GM12878 (cell line): ENCODE measurements around the gene RGS14. TPM values are rescaled to one million over a fixed set of nuclear protein-coding genes. Genes with fewer than 3 reads are reported as not detected.

Experiments
- ATAC-seq: fragments of 200-7000 bp; cut with Tn5 transposase; 3 replicates; pipeline ENCODE4 v1.9.1; 2020; ENCODE audit warnings: mild to moderate bottlenecking, moderate library complexity
- BruUV-seq: library from RNA; stranded (reverse); fragments of 400-500 nt; replicated peaks from 2 replicates; lab custom pipeline; 2021; lab: Mats Ljungman, UMichigan
- CTCF ChIA-PET: fragments of 300-600 bp; sonication (Branson Sonifier 250); formaldehyde crosslinking; extraction: SDS; loops from one replicate; lab custom pipeline; 2021; ENCODE audit warnings: inconsistent platforms; lab: Yijun Ruan, JAX
- POLR2A ChIA-PET: fragments of 350-600 bp; formaldehyde crosslinking; extraction: SDS; loops from one replicate; lab custom pipeline; 2021; ENCODE audit warnings: inconsistent platforms; lab: Charles Lee
- RAD21 ChIA-PET: fragments of 300-600 bp; sonication (Branson Sonifier 250); formaldehyde crosslinking; loops from one replicate; lab custom pipeline; 2023; ENCODE audit warnings: antibody characterized with exemption; ENCODE audit not compliant: unreplicated experiment; lab: Charles Lee
- SMC1A ChIA-PET: fragments of 300-600 bp; sonication (Branson Sonifier 250); formaldehyde crosslinking; loops from one replicate; lab custom pipeline; 2023; ENCODE audit not compliant: unreplicated experiment, uncharacterized antibody; lab: Charles Lee
- DNase-seq: peaks from one replicate; pipeline ENCODE4 v3.0.0-alpha.2; 2011; ENCODE audit warnings: low read depth, low spot score
- FAIRE-seq: peaks from 3 replicates; lab custom pipeline; 2011; peaks lifted over from hg19 to GRCh38; lab: Jason Lieb, UNC
- H2AFZ ChIP-seq: 2 replicates; pipeline ENCODE4 v1.6.0; 2011; ENCODE audit warnings: low read depth, low read length, control low read depth; ENCODE audit not compliant: control insufficient read depth
- H3K27ac ChIP-seq: 2 replicates; pipeline ENCODE4 v1.5.1; 2011; ENCODE audit warnings: control low read depth; ENCODE audit not compliant: control insufficient read depth, insufficient read depth
- H3K27me3 ChIP-seq, 2 experiments: replicated peaks in 1 of 2; 2 replicates each; pipeline versions ENCODE4 v1.6.0 to v1.6.1; 2011; ENCODE audit warnings: low read length in 1 of 2; ENCODE audit not compliant: control insufficient read depth in 2 of 2, insufficient read depth in 2 of 2
- H3K36me3 ChIP-seq, 2 experiments: 2 replicates each; pipeline ENCODE4 v1.5.1; 2011; ENCODE audit warnings: low read length in 1 of 2; ENCODE audit not compliant: control insufficient read depth in 2 of 2, insufficient read depth in 2 of 2
- H3K4me1 ChIP-seq: 2 replicates; pipeline ENCODE4 v1.6.1; 2011; ENCODE audit warnings: mild to moderate bottlenecking, low read length, moderate library complexity, mixed read lengths; ENCODE audit not compliant: control insufficient read depth, insufficient read depth
- H3K4me2 ChIP-seq: 2 replicates; pipeline ENCODE4 v1.6.0; 2011; ENCODE audit warnings: control low read depth; ENCODE audit not compliant: control insufficient read depth, insufficient read depth
- H3K4me3 ChIP-seq: fragments of 200-600 bp; sonication (generic); 2 replicates; pipeline ENCODE4 v1.5.1; 2016
- H3K79me2 ChIP-seq: 2 replicates; pipeline ENCODE4 v1.6.0; 2011; ENCODE audit warnings: low read length; ENCODE audit not compliant: control insufficient read depth, insufficient read depth
- H3K9ac ChIP-seq: 2 replicates; pipeline ENCODE4 v1.8.0; 2011; ENCODE audit warnings: low read length, control low read depth, mixed read lengths; ENCODE audit not compliant: control insufficient read depth, insufficient read depth
- H3K9me3 ChIP-seq: replicated peaks from 3 replicates; pipeline ENCODE4 v1.5.1; 2011; ENCODE audit warnings: mild to moderate bottlenecking, low read length; ENCODE audit not compliant: control insufficient read depth, insufficient read depth
- H4K20me1 ChIP-seq: 2 replicates; pipeline ENCODE4 v1.6.0; 2011; ENCODE audit not compliant: control insufficient read depth, insufficient read depth
- BACH1 ChIP-seq: fragments of 450-650 bp; IDR thresholded peaks from 2 replicates; pipeline ENCODE4 v1.6.1; 2017; ENCODE audit warnings: mild to moderate bottlenecking, borderline replicate concordance
- DPF2 ChIP-seq: fragments of 450-650 bp; IDR thresholded peaks from 2 replicates; pipeline ENCODE4 v1.6.1; 2017; ENCODE audit warnings: mild to moderate bottlenecking
- EZH2 ChIP-seq: IDR thresholded peaks from 2 replicates; pipeline ENCODE4 v1.6.1; 2012; ENCODE audit warnings: low read depth, mild to moderate bottlenecking, control low read depth, inconsistent platforms, low read length, borderline replicate concordance; ENCODE audit not compliant: control insufficient read depth
- NR2C1 ChIP-seq: fragments of 450-650 bp; IDR thresholded peaks from 2 replicates; pipeline ENCODE4 v1.6.1; 2017; ENCODE audit warnings: antibody characterized with exemption, mild to moderate bottlenecking, moderate library complexity
- POLR2AphosphoS2 ChIP-seq: IDR thresholded peaks from 2 replicates; pipeline ENCODE4 v1.6.1; 2011; ENCODE audit warnings: low read depth, mild to moderate bottlenecking, low read length, improper control_type of control experiment, moderate library complexity
- RBBP5 ChIP-seq: fragments of 200-600 bp; sonication (generic); conservative IDR thresholded peaks from 2 replicates; pipeline ENCODE4 v1.6.1; 2016
- RCOR1 ChIP-seq: conservative IDR thresholded peaks from 2 replicates; pipeline ENCODE4 v1.6.1; 2012; ENCODE audit warnings: low read depth, low read length, improper control_type of control experiment
- RFX5 ChIP-seq: IDR thresholded peaks from 2 replicates; pipeline ENCODE4 v1.6.1; 2011; ENCODE audit warnings: low read depth, low read length, improper control_type of control experiment
- SIX5 ChIP-seq: IDR thresholded peaks from 2 replicates; pipeline ENCODE4 v1.6.1; 2011; ENCODE audit warnings: mild to moderate bottlenecking, low read depth, low read length, moderate library complexity; ENCODE audit not compliant: severe bottlenecking
- SMAD5 ChIP-seq: IDR thresholded peaks from 2 replicates; pipeline ENCODE4 v1.6.1; 2016; ENCODE audit warnings: antibody characterized with exemption, low read depth
- SUPT20H ChIP-seq: IDR thresholded peaks from 2 replicates; pipeline ENCODE4 v1.6.1; 2011; ENCODE audit warnings: low read depth, mild to moderate bottlenecking, low read length, moderate library complexity, borderline replicate concordance; ENCODE audit not compliant: control insufficient read depth
- WGBS: methylation state at CpG from one replicate; pipeline ENCODE4 v1.1.6; 2016; ENCODE audit warnings: low lambda C conversion rate; ENCODE audit not compliant: insufficient replicate concordance, insufficient coverage; ENCODE audit errors: missing lambda C conversion rate; 5-methylcytosine and 5-hydroxymethylcytosine counted together
- in situ Hi-C: fragments of 300-500 bp; cut with MboI; formaldehyde crosslinking; loops from 9 replicates; pipeline ENCODE4 v1.14.3; 2018; ENCODE audit warnings: mixed read lengths
- intact Hi-C: fragments of 100-400 bp; cut with micrococcal nuclease; formaldehyde crosslinking; loops from one replicate; pipeline ENCODE4 v1.14.2; 2022; ENCODE audit not compliant: unreplicated experiment
- polyA plus RNA-seq, 11 experiments: library from polyadenylated mRNA; depleted of rRNA in 4 of 11; unstranded in 6 of 11; stranded (reverse) in 5 of 11; fragments of >200 nt; fragmentation: Nextera tagmentation in 4 of 11; fragmentation: Illumina TruSeq in 1 of 11; extraction: Ambion mirVana in 4 of 11; extraction: Trizol in 1 of 11; gene quantifications; 1 replicate in 1 of 11; 2 replicates in 10 of 11; pipeline versions ENCODE4 v1.2.1 to v1.2.3, GENCODE V29; 2011 to 2016; ENCODE audit warnings: inconsistent platforms in 2 of 11, missing spikeins in 2 of 11, low read depth in 1 of 11
- total RNA-seq, 4 experiments: library from RNA; depleted of rRNA in 3 of 4; stranded (reverse); fragments of >200 nt in 3 of 4; fragmentation: Illumina TruSeq in 1 of 4; extraction: Trizol in 1 of 4; gene quantifications; 2 replicates each; pipeline versions ENCODE4 v1.2.1 to v1.2.3, GENCODE V29; 2013 to 2021

Gene RGS14
- total and polyA plus RNA-seq, 10 of the 15 experiments (the other 5 are each of a cell fraction or from before 2014, with no cell fraction given): 0.19 to 88.7 (median 54.8) TPM

DNA sequence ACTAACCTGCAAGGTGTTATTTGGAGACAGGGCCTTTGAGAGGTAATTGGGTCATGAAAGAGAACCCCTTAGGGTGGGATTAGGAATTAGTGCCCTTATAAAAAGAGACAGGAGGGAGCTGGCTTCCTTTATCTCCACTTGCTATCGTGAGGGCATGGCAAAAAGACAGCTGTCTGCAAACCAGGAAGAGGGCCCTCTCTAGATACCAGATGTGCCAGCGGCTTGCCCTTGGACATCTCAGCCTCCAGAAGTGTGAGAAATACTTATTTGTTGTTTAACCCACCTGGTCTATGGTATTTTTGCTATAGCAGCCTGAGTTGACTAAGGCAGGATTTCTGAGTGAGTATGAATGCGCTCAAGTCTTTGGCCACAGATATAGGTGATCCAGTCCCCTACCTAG, 978 bp upstream of the RGS14 start:
- BruUV-seq: no TSS peak
- TF ChIP-seq RBBP5: no peak
- no peak for TF ChIP-seq RCOR1
- TF ChIP-seq SMAD5: no peak
- no peak for TF ChIP-seq SUPT20H
- no peak for TF ChIP-seq DPF2
- TF ChIP-seq POLR2AphosphoS2: no peak
- TF ChIP-seq RFX5: no peak
- TF ChIP-seq BACH1: no peak
- TF ChIP-seq NR2C1: no peak
- TF ChIP-seq EZH2: no peak
- TF ChIP-seq SIX5: no peak
- WGBS: 91% methylated on average over 3 of the region's 3 CpGs
- intact Hi-C loops (no loop called here), in situ Hi-C loops (no loop called here)
- Histone ChIP-seq H3K79me2 (peaks cover 39% of the 10 kb centered on the region), H3K27ac (no peak overlapping the region), H3K9me3 (peaks cover 3% of the 10 kb centered on the region; the same call in 1 of the 3 replicates), H2AFZ (peak overlapping the region; percentile 89), H3K36me3 (no peaks in the 10 kb centered on the region; a peak in 1 of 4 replicates), H4K20me1 (no peaks in the 10 kb centered on the region), H3K27me3 (no peaks in the 10 kb centered on the region), H3K9ac (no peak overlapping the region), H3K4me1 (peaks cover 41% of the 10 kb centered on the region), H3K4me3 (no peak overlapping the region), H3K4me2 (peak overlapping the region; percentile 99; the same call in 1 of the 2 replicates)
- CTCF ChIA-PET: interaction anchor here (0.9 to 7.2 kb wide), 8 partner anchors 8 to 152 kb away, joined by 3 to 46 read pairs (median 5); no protein-coding TSS in a partner anchor
- FAIRE-seq (no peak), ATAC-seq (no peak), DNase-seq (no peak)
- POLR2A ChIA-PET: interaction anchor here (0.6 to 2.3 kb wide), 6 partner anchors 8 to 450 kb away, joined by 3 to 13 read pairs (median 6); no protein-coding TSS in a partner anchor
- SMC1A ChIA-PET: interaction anchor here (1.2 to 3.9 kb wide), 5 partner anchors 9 to 44 kb away, joined by 4 to 19 read pairs (median 5); no protein-coding TSS in a partner anchor
- RAD21 ChIA-PET: interaction anchor here (0.6 to 2.0 kb wide), 5 partner anchors 10 to 47 kb away, joined by 3 to 12 read pairs (median 4); no protein-coding TSS in a partner anchor
